Endothelial cell of umbilical vein (primary cell): ENCODE results near the gene ZNRD2. TPM values are rescaled to one million over a fixed set of nuclear protein-coding genes. Genes with fewer than 3 reads are reported as not detected.
A peak's percentile ranks its signal among the peaks of the same experiment; 100 is the strongest.

Experiments
- BruUV-seq: library from RNA; stranded (reverse); fragments of 400-500 nt; replicated peaks from 2 replicates; lab custom pipeline; 2021; lab: Mats Ljungman, UMichigan
- CTCF ChIA-PET: fragments of 300-600, 350-600 bp; sonication (Branson Sonifier 250); formaldehyde crosslinking; loops from one replicate; lab custom pipeline; 2021; ENCODE audit warnings: antibody characterized with exemption, inconsistent platforms; lab: Charles Lee
- POLR2A ChIA-PET: fragments of 300-600, 350-600 bp; sonication (Branson Sonifier 250); formaldehyde crosslinking; loops from one replicate; lab custom pipeline; 2021; ENCODE audit warnings: antibody characterized with exemption, inconsistent platforms; lab: Charles Lee
- DNase-seq: peaks from one replicate; pipeline ENCODE4 v3.0.0-alpha.2; 2011; ENCODE audit warnings: low read depth, low spot score
- FAIRE-seq: peaks from 2 replicates; lab custom pipeline; 2011; peaks lifted over from hg19 to GRCh38; lab: Jason Lieb, UNC
- H2AFZ ChIP-seq: 2 replicates; pipeline ENCODE4 v1.6.0; 2012; ENCODE audit warnings: low read depth, low read length, control low read depth, inconsistent platforms
- H3K27ac ChIP-seq: 2 replicates; pipeline ENCODE4 v1.5.1; 2011; ENCODE audit warnings: low read depth, mild to moderate bottlenecking, control low read depth, low read length, moderate library complexity; ENCODE audit not compliant: insufficient read depth
- H3K27me3 ChIP-seq, 2 experiments: 2 replicates each; pipeline versions ENCODE4 v1.6.0 to v1.6.1; 2011; ENCODE audit warnings: low read length in 2 of 2, mixed read lengths in 1 of 2; ENCODE audit not compliant: control insufficient read depth in 2 of 2, insufficient read depth in 2 of 2
- H3K36me3 ChIP-seq, 2 experiments: 2 replicates in 1 of 2; 3 replicates in 1 of 2; pipeline ENCODE4 v1.5.1; 2011; ENCODE audit warnings: low read length in 2 of 2, mild to moderate bottlenecking in 1 of 2, moderate library complexity in 1 of 2; ENCODE audit not compliant: control insufficient read depth in 2 of 2, insufficient read depth in 2 of 2; ENCODE audit errors: extremely low read depth in 1 of 2
- H3K4me1 ChIP-seq: 3 replicates; pipeline ENCODE4 v1.5.1; 2011; ENCODE audit warnings: mild to moderate bottlenecking, low read length; ENCODE audit not compliant: control insufficient read depth, insufficient read depth; ENCODE audit errors: extremely low read depth
- H3K4me2 ChIP-seq: 2 replicates; pipeline ENCODE4 v1.6.1; 2011; ENCODE audit warnings: low read length, control low read depth, mixed read lengths; ENCODE audit not compliant: insufficient read depth
- H3K4me3 ChIP-seq, 3 experiments: fragments of 200-600 bp in 1 of 3; sonication (generic), shearing (Covaris generic) in 1 of 3; replicated peaks in 1 of 3; 2 replicates each; pipeline ENCODE4 v1.5.1; 2011 to 2016; ENCODE audit warnings: control low read depth in 3 of 3, low read length in 3 of 3, mild to moderate bottlenecking in 2 of 3, inconsistent platforms in 1 of 3, low read depth in 1 of 3, moderate library complexity in 1 of 3; ENCODE audit not compliant: insufficient read depth in 1 of 3
- H3K79me2 ChIP-seq: 2 replicates; pipeline ENCODE4 v1.6.0; 2012; ENCODE audit warnings: low read length, inconsistent platforms; ENCODE audit not compliant: control insufficient read depth, insufficient read depth
- H3K9ac ChIP-seq: replicated peaks from 2 replicates; pipeline ENCODE3; 2011; ENCODE audit warnings: low read length, control low read depth; ENCODE audit not compliant: insufficient read depth; ENCODE audit errors: extremely low read depth
- H3K9me1 ChIP-seq: replicated peaks from 3 replicates; pipeline ENCODE4 v1.6.0; 2011; ENCODE audit warnings: mild to moderate bottlenecking, low read length; ENCODE audit not compliant: control insufficient read depth, insufficient read depth; ENCODE audit errors: extremely low read depth
- H3K9me3 ChIP-seq: replicated peaks from 2 replicates; pipeline ENCODE4 v1.5.1; 2012; ENCODE audit warnings: low read length, inconsistent platforms; ENCODE audit not compliant: control insufficient read depth, insufficient read depth
- H4K20me1 ChIP-seq: replicated peaks from 2 replicates; pipeline ENCODE3; 2011; ENCODE audit warnings: mild to moderate bottlenecking, low read length; ENCODE audit not compliant: control insufficient read depth, insufficient read depth; ENCODE audit errors: extremely low read depth
- EZH2 ChIP-seq: IDR thresholded peaks from 2 replicates; pipeline ENCODE4 v1.6.1; 2012; ENCODE audit warnings: borderline replicate concordance, low read depth, mild to moderate bottlenecking, moderate library complexity, low read length, inconsistent platforms; ENCODE audit not compliant: severe bottlenecking
- FOS ChIP-seq: IDR thresholded peaks from 2 replicates; pipeline ENCODE4 v1.6.1; 2011; ENCODE audit warnings: mild to moderate bottlenecking, low read length, moderate library complexity, borderline replicate concordance; ENCODE audit not compliant: insufficient read depth
- GATA2 ChIP-seq: IDR thresholded peaks from 2 replicates; pipeline ENCODE4 v1.7.0; 2011; ENCODE audit warnings: low read depth, mild to moderate bottlenecking, moderate library complexity, mixed read lengths, low read length; ENCODE audit not compliant: insufficient read length, insufficient read depth
- JUN ChIP-seq: IDR thresholded peaks from 2 replicates; pipeline ENCODE4 v1.6.1; 2011; ENCODE audit warnings: borderline replicate concordance, low read depth; ENCODE audit not compliant: insufficient read length, insufficient read depth
- MYC ChIP-seq: IDR thresholded peaks from one replicate; pipeline ENCODE4 v1.6.1; 2011; ENCODE audit warnings: mild to moderate bottlenecking, low read depth, low read length
- POLR2A ChIP-seq: IDR thresholded peaks from 2 replicates; pipeline ENCODE4 v1.6.1; 2012; ENCODE audit warnings: low read depth, mild to moderate bottlenecking, control low read depth, low read length
- POLR2AphosphoS5 ChIP-seq: IDR thresholded peaks from 2 replicates; pipeline ENCODE4 v1.6.1; 2012; ENCODE audit warnings: low read depth, mild to moderate bottlenecking, control low read depth, low read length, moderate library complexity; ENCODE audit not compliant: insufficient read depth
- dilution Hi-C: fragments of 300-500 bp; cut with MboI; formaldehyde crosslinking; loops from one replicate; pipeline ENCODE4 v1.15.0; 2019; ENCODE audit warnings: low sequenced_read_pairs; ENCODE audit not compliant: extremely low pct_ligation_motif_present
- intact Hi-C: fragments of 100-400 bp; cut with micrococcal nuclease; formaldehyde crosslinking; loops from one replicate; pipeline ENCODE4 v1.10.0; 2022
- polyA plus RNA-seq, 4 experiments: library from polyadenylated mRNA; depleted of rRNA in 3 of 4; stranded (reverse) in 3 of 4; unstranded in 1 of 4; fragments of >200 nt; gene quantifications; 2 replicates each; pipeline versions ENCODE4 v1.2.1 to v1.2.3, GENCODE V29; 2011 to 2012; ENCODE audit warnings: missing spikeins in 1 of 4
- total RNA-seq: library from RNA; stranded (reverse); gene quantifications from 2 replicates; pipeline ENCODE4 v1.2.3, GENCODE V29; 2021
- TF ChIP-seq, protein P1 (sequence below), 2 donors: IDR thresholded peaks; 1 replicate in 1 of 2; 2 replicates in 1 of 2; pipeline ENCODE4 v1.5.1; 2011; ENCODE audit warnings: low read length in 2 of 2, mild to moderate bottlenecking in 2 of 2, moderate library complexity in 2 of 2, control low read depth in 1 of 2, inconsistent platforms in 1 of 2, low read depth in 1 of 2; ENCODE audit not compliant: insufficient read depth in 1 of 2; ENCODE audit errors: extremely low read depth in 1 of 2
- TF ChIP-seq, protein P2 (sequence below): IDR thresholded peaks from 2 replicates; pipeline ENCODE4 v1.6.1; 2011; ENCODE audit not compliant: insufficient read depth, insufficient read length

The ZNRD2 gene
- total and polyA plus RNA-seq, 2 donors (not counting 3 experiments of a cell fraction or from before 2014, with no cell fraction given): 40.8 to 96.7 TPM

DNA sequence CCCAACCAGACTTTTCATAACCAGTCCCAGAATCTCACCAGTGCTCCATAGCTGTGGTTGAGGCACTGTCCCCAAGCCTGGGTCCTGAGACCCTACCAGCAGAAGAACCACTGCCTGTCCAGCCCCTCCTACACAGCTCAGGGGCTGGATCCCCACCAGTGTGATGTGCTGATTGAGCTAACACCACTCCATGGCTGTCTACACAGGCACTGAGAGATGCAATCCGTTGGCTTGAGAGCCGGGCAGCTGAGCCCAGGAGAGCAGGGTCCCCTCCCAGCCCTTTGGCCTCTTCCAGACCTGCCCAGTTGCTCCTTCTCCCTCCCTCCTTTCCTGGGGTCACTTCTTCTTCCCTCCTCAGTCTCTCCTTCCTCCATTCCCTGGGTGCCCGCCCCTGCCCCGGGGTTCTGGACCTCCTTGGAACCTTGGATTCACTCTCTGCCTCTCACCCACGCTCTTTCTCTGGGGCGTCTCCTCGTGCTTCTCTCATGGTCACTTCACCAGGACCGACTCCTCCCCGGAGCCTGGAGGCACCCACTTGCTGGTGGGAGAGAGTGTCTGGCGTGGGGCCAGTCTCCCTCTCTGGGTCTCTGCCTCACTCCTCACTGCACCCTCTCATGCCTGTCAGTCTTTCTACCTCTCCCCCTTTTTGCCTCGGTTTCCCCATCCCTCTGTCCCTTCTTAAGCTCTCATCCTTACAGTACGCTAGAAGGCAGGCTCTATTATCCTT, 46.1 kb upstream of the ZNRD2 start:
- peak; percentile 42 for DNase-seq
- Histone ChIP-seq H2AFZ (peak overlapping the region; percentile 74), H3K36me3 (peaks cover 5 to 12% of the 10 kb centered on the region in 2 experiments), H3K9me3 (no peaks in the 10 kb centered on the region), H3K27ac (no peak overlapping the region), H3K4me1 (peaks cover 11% of the 10 kb centered on the region), H3K4me3 (no peak overlapping the region), H3K27me3 (no peaks in the 10 kb centered on the region), H3K4me2 (peak overlapping the region; percentile 57), H3K9ac (no peak overlapping the region), H3K9me1 (no peaks in the 10 kb centered on the region), H3K79me2 (peaks cover 21% of the 10 kb centered on the region), H4K20me1 (no peaks in the 10 kb centered on the region)
- dilution Hi-C loops: no loop called here
- CTCF ChIA-PET: interaction anchor here (1.0 to 2.5 kb wide), 6 partner anchors 8 to 70 kb away, joined by 3 to 8 read pairs (median 6); partner anchors contain the start of gene FAM89B
- no TSS peak for BruUV-seq
- FAIRE-seq: no peak
- POLR2A ChIA-PET: no interaction called here
- intact Hi-C loops: no loop called here
- TF ChIP-seq POLR2AphosphoS5 (no peak), JUN (no peak), GATA2 (no peak)

DNA sequence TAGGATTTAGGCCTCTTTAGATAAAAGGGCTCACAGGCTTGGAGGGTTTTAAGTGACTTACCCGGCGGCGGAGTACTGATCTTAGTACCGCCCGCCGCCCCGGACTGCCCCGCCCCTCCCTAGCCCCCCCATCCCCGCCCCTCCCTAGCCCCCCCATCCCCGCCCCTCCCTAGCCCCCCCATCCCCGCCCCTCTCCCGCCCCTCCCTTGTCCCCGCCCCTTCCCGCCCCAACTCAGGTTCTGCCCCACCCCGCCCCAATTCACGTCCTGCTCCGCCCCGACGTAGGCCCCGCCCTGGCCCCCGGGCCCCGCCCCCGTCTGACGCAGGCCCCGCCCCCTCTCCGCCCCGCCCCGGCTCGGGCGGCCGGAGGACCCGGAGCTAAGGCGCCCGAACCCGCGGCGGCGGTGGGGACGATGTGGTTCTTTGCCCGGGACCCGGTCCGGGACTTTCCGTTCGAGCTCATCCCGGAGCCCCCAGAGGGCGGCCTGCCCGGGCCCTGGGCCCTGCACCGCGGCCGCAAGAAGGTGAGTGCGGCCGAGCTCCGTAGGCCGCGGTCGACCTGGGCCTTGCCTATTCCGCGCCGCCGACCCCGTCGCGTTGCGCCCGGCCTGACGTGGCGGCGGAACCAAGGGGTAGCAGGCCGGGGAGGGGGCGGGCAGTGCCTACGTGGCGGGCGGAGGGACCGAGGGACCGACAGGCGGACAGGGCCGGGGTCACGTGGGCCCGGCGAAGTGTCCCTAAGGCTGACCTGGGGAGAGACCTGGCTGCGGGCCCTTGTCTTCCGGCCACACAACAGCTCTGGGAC, 45.3 kb upstream of the ZNRD2 start, which contains the start of gene SCYL1:
Gene SCYL1 (plus strand): TSS at position 343 of the 805 bp plus-strand sequence. CDS start 71 bp downstream, at position 414.
- peaks cover 21% of the 10 kb centered on the region for H3K79me2 ChIP-seq
- intact Hi-C loops: loop anchor here (1.0 kb wide), 1 partner anchor 15 kb away; no protein-coding TSS in a partner anchor
- dilution Hi-C loops: no loop called here
- H3K4me3 ChIP-seq: peak within 1 kb of the TSS; percentile 39 to 99 (median 54)
- no peaks in the 10 kb centered on the region for H4K20me1 ChIP-seq
- peaks cover 5 to 17% of the 10 kb centered on the region in 2 experiments for H3K36me3 ChIP-seq
- H3K9me3 ChIP-seq: no peaks in the 10 kb centered on the region
- H3K9ac ChIP-seq: peak within 1 kb of the TSS; percentile 91
- peak within 1 kb of the TSS; percentile 60 for H3K27ac ChIP-seq
- H3K9me1 ChIP-seq: no peaks in the 10 kb centered on the region
- DNase-seq (peak; percentile 66), FAIRE-seq (peak; percentile 72)
- POLR2A ChIA-PET: interaction anchor here (0.6 to 1.0 kb wide), 2 partner anchors 60 to 102 kb away, joined by 3 read pairs; partner anchors contain the start of gene NEAT1
- CTCF ChIA-PET: interaction anchor here (1.0 to 2.5 kb wide), 7 partner anchors 9 to 69 kb away, joined by 3 to 8 read pairs (median 6); partner anchors contain the start of genes EHBP1L1 and FAM89B
- H2AFZ ChIP-seq: peak within 1 kb of the TSS; percentile 74
- H3K4me1 ChIP-seq: peaks cover 11% of the 10 kb centered on the region
- BruUV-seq: no TSS peak
- peak within 1 kb of the TSS; percentile 57 for H3K4me2 ChIP-seq
- no peaks in the 10 kb centered on the region for H3K27me3 ChIP-seq
- no peak for TF ChIP-seq EZH2
- TF ChIP-seq, protein P1, sequence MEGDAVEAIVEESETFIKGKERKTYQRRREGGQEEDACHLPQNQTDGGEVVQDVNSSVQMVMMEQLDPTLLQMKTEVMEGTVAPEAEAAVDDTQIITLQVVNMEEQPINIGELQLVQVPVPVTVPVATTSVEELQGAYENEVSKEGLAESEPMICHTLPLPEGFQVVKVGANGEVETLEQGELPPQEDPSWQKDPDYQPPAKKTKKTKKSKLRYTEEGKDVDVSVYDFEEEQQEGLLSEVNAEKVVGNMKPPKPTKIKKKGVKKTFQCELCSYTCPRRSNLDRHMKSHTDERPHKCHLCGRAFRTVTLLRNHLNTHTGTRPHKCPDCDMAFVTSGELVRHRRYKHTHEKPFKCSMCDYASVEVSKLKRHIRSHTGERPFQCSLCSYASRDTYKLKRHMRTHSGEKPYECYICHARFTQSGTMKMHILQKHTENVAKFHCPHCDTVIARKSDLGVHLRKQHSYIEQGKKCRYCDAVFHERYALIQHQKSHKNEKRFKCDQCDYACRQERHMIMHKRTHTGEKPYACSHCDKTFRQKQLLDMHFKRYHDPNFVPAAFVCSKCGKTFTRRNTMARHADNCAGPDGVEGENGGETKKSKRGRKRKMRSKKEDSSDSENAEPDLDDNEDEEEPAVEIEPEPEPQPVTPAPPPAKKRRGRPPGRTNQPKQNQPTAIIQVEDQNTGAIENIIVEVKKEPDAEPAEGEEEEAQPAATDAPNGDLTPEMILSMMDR (IDR thresholded peaks at IDR 0.05; ENCODE audit: extremely low read depth in 1 of 2, insufficient read depth in 1 of 2, low read depth in 1 of 2, low read length in 2 of 2): no peak
- TF ChIP-seq, protein P2, sequence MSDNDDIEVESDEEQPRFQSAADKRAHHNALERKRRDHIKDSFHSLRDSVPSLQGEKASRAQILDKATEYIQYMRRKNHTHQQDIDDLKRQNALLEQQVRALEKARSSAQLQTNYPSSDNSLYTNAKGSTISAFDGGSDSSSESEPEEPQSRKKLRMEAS: peak; percentile 26
- TF ChIP-seq JUN: no peak
- no peak for TF ChIP-seq MYC
- peak; percentile 60 for TF ChIP-seq POLR2A
- TF ChIP-seq FOS: no peak
- no peak for TF ChIP-seq GATA2
- peak; percentile 86 for TF ChIP-seq POLR2AphosphoS5
